KOPT-K1 (cell line): ENCODE data around the gene MYH3.

Experiments used
- H3K27ac ChIP-seq: fragments of 200-600 bp; sonication (generic); 2 replicates; pipeline ENCODE4 v1.5.1; 2016; ENCODE audit warnings: antibody characterized with exemption, mild to moderate bottlenecking, low read depth, low read length; ENCODE audit not compliant: poor library complexity, severe bottlenecking
- H3K36me3 ChIP-seq: fragments of 200-600 bp; sonication (generic); 2 replicates; pipeline ENCODE4 v1.5.1; 2017; ENCODE audit warnings: antibody characterized with exemption, mild to moderate bottlenecking, low read length, moderate library complexity; ENCODE audit not compliant: insufficient read depth
- H3K9me3 ChIP-seq: fragments of 200-600 bp; sonication (generic); 2 replicates; pipeline ENCODE4 v1.5.1; 2017; ENCODE audit warnings: antibody characterized with exemption, low read length, mild to moderate bottlenecking; ENCODE audit not compliant: insufficient read depth, poor library complexity, severe bottlenecking

Gene MYH3

DNA sequence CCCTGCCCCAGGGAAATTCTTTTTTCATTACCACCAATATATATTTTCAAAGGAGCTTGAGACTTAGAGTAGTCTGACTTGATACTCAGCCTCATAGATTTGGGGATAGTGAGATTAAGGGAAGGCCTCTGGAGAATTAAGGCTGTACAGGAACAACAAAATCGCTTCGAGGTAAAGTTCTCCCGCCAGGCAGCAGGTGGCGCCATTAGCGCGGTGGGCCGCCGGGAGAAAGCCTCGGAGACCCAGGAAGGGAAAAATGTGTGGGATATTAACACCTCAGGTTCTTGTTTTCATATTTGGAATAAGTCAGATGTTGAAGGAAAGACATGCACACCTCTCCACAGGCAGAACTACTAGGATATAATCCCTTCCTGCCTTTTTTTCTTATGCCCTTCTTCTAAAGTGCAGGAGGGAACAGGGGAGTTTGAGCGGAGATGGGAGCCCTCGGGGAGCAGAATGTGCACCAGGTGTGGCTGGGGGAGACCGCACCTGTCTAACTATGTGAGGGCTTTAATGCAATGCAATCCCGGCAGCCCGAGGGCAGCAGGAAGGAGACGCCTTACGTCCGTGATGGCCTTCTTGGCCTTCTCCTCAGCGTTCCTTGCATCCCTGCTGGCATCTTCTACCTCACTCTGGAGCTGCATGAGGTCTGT is 25.9 kb downstream of the MYH3 start:
- H3K27ac ChIP-seq: no peak overlapping the region

DNA sequence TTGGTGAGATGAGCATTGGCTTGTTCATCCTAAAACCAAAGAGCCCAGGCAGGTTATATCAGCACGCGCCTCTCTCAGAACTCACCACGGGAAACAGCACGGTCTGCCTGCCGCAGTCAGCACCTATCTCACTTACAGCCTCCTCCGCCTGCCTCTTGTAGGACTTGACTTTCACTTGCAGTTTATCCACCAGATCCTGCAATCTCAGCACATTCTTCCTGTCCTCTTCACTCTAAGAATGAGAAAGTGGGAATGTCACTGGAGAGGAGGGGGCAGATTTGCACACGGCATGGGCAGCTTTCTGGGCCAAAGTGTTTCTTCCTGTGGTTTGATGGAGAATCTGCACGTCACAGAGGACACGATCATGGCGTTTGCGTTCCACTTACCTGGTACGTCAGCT is 27.4 kb downstream of the MYH3 start:
- H3K36me3 ChIP-seq: peaks cover 7% of the 10 kb centered on the region; the same call in 1 of the 2 replicates
- H3K27ac ChIP-seq: no peak overlapping the region
- H3K9me3 ChIP-seq: no peaks in the 10 kb centered on the region

More for the DNA sequence above, 25.9 kb downstream of the MYH3 start:
- Histone ChIP-seq H3K36me3 (peaks cover 7% of the 10 kb centered on the region; the same call in 1 of the 2 replicates), H3K9me3 (no peaks in the 10 kb centered on the region)

DNA sequence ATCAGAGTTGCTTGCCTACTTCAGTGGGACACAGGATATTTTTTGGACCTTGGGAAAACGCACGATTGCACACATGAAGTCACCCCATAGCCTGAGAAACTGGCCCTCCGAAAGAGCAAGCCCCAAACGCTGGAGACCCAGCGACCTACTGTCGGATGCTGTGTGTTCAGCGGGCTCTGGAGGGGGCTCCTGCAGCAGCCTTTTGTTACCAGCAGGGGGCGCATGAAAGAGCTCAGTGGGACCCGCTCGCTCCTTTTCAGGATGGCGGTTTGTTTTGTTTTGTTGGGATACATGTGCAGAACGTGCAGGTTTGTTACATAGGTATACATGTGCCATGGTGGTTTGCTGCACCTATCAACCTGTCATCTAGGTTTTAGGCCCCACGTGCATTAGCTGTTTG is 28.4 kb downstream of the MYH3 start:
- peaks cover 7% of the 10 kb centered on the region; the same call in 1 of the 2 replicates for H3K36me3 ChIP-seq
- no peak overlapping the region for H3K27ac ChIP-seq
- H3K9me3 ChIP-seq: no peaks in the 10 kb centered on the region

DNA sequence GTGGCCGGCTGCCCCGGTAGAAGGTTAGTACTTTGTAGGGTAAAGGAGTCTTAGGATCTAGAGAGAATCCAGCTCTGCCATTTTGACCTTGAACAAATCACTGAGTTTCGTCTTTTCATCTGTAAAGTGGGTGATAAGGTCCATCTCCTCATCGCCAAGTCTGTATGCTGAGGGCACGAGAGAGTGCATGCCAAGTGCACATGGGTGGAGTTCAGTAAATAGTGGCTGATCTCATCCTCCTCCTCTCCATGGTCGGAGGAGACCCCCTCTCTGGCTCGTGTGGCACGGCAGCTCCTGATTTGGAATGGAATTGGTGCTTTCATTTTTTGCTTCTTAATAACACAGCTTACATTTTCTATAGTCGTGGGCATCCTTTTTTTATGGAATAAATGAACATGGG is 30.7 kb downstream of the MYH3 start:
- no peak overlapping the region for H3K27ac ChIP-seq
- no peaks in the 10 kb centered on the region for H3K9me3 ChIP-seq

DNA sequence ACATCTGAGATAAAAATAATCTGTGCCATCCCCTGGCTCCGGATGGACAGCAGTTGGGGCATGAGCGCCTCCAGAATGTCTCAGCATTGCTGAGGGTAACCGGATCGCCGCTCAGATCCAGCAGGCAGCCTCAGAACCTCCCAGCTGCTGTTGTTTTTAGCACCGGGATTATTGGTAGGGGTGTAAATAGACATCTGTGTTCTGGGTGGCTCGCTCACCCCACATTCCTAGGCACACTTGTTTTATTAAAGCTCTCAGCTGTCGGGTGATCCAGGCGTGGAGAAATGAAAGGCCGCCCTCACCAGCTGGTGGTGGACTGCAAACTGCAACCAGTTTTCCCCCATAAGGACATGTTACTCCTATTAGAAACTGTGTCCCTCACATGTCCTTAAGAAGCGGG is 32.1 kb downstream of the MYH3 start:
- H3K27ac ChIP-seq: no peak overlapping the region
- H3K9me3 ChIP-seq: no peaks in the 10 kb centered on the region
- H3K36me3 ChIP-seq: peaks cover 7% of the 10 kb centered on the region; the same call in 1 of the 2 replicates

More for the DNA sequence above, 30.7 kb downstream of the MYH3 start:
- peaks cover 7% of the 10 kb centered on the region; the same call in 1 of the 2 replicates for H3K36me3 ChIP-seq

DNA sequence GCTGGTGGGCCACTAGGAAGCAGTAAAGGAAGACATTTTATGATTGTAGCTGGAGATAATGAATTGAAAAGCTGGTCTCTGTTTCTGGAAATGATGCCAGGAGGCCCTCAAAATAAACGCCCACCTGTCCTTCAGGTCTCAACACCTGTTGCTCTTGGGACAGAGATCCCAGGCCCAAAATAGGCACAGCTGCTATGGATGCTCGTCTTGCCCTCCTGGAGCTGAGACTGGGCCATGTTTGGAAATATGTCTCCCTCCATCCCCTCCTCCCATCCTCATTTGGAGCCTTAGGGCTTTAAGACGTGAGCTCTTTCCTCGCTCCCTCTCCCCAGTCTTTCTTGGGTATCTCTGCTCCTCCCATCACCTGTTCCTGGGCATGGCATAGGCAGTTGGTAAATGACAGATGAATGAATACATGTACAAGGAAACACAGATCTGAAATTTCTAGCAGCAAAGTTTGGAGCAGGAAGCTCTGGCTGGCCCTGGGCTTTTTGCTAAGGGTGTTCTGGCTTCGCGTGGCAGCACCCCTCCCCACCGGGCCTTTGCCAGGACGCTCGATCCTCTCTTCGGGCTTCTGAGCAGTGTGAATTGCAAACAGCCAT is 33.3 kb downstream of the MYH3 start:
- H3K36me3 ChIP-seq: no peaks in the 10 kb centered on the region
- H3K27ac ChIP-seq: no peak overlapping the region
- no peaks in the 10 kb centered on the region for H3K9me3 ChIP-seq

DNA sequence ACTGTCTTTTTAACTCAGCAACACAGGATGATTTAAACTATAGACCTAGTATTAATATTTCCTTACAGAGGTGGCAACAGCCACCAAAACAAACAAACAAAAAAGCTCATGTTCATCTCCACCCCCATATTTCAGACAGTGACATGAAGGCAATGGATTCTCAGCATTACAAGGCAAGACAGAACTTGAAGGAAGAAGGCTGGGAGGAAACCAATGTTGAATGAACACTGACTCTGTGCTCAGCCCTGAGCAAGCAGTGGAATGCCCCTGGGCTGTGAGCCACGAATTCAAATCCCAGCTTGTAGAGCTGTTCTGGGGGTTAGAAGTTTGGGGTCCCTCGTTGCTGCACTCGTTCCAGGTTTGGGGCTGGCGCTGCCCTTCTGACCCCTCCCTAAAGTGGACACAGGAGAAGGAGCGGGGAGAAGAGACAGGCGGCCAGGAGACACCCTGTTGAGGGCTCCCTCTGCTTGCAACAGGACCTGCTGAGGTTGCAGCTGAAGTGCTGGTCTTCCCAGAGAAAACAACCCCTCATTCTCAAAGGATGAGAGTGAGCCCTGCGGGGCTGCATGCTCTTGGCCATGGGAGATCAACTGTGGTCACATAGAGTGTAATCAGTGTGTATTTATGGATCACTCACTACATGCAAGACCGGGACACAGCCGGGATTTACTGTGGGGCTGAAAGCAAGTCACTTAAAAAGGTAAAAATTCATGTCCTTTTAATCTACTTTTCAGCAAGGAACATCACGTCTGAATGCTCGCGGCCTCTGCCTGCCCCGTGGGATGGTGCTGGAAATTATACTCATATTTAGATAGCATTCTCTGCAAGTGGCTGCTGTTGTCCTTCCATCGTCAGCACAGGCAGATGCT is 34.3 kb downstream of the MYH3 start:
- Histone ChIP-seq H3K36me3 (no peaks in the 10 kb centered on the region), H3K9me3 (no peaks in the 10 kb centered on the region), H3K27ac (no peak overlapping the region)

DNA sequence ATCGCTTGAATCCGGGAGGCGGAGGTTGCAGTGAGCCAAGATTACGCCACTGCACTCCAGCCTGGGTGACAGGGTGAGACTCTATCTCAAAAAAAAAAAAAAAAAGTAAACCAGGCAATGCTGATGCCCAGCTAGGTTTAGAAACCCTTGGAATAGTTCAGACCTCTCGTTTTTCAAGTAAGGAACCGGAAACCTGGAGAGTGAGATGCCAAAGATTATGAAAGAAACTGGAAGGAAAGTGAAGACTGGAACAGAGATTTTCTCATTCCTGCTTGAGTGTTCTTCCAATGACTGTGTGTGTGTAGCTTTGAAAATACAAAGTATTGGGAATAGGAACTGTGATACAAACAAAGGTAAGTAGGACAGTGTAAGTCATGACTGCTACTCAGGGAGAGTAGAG is 35.7 kb downstream of the MYH3 start:
- H3K27ac ChIP-seq: no peak overlapping the region
- no peaks in the 10 kb centered on the region for H3K9me3 ChIP-seq
- no peaks in the 10 kb centered on the region for H3K36me3 ChIP-seq

DNA sequence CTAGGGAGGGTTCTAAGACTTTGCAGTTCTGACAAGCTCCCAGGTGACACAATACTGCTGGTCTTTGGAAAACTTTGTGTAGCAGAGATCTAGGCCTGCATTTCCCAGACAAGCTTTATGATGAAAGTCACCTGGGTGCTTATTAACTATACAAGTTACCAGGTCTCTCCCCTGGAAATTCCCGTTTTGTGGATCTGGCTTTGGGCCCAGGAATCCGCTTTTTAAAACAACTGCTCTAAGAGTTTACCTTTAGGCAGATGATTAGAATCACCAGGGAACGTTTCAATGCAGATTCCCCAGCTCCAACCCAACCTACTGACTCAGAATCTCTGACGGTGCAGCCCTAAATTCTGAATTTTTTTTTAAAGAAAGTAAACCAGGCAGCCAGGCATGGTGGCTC is 36.3 kb downstream of the MYH3 start:
- H3K9me3 ChIP-seq: no peaks in the 10 kb centered on the region
- no peaks in the 10 kb centered on the region for H3K36me3 ChIP-seq
- H3K27ac ChIP-seq: no peak overlapping the region

DNA sequence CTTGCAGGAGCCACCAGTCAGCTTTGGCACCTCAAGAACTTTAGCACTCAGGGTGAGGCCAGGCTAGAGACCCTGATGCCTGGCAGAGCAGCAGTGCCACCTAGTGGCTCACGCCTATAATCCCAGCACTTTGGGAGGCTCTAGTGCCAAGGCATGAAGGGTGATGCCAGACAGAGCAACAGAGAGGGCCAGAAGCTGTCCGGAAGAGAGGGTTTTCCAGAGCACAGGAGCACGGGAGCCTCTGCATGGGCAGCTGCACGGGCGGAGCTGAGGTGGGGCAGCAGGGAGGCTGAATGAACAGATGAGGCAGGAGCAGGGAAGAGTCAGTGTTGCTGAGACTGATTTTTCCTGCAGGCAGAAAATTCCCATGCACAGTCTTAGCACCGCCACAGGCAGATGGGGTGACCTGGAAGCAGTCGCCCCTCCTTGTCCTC is 38.9 kb downstream of the MYH3 start:
- Histone ChIP-seq H3K36me3 (no peaks in the 10 kb centered on the region), H3K27ac (no peak overlapping the region), H3K9me3 (no peaks in the 10 kb centered on the region)

DNA sequence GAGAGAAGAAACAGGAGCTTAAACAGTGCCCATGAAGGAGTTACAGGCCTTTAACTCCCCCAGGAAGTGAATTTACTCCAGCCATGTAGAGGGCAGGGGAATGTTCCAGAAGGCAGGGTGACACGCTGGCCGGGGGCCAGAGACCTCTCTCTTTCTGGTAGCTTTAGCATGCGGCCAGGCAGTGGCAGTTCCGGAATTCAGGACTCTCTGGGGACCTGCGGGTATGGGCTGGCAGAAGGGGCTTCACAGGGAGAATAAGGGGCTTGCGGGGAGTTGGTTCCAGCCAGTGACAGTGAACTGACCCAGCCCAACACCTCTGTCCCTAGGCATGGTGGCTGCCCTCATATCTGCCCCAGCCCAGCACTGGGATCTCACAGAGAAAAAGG is 40.0 kb downstream of the MYH3 start:
- Histone ChIP-seq H3K9me3 (no peaks in the 10 kb centered on the region), H3K27ac (no peak overlapping the region)

DNA sequence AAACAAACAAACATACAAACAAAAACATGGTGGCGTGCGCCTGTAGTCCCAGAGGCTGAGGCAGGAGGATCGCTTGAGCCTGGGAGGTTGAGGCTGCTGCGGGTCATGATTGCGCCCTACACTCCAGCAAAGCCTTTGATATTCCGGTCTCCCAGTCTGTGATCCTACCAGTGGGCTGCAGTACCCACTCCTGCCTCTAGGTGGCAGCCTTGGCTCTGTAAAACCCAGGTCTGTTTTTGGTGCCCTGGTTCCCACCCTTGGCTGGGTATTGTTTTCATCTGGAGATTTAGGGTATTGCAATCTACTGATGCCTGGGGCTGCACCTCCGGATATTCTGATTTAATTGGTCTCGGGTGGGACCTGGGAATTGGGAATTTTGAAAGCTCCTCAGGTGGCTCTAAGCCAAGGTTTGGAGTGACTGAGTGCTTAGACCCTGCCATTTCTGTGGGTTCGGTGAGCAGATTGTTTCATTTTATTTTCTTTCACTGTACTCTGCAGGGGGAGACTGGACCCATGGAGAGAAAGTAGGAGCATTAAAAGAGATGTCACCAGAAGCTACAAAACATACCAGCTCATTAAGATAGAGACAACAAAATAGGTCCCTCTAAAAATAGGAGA is 40.5 kb downstream of the MYH3 start:
- H3K36me3 ChIP-seq: no peaks in the 10 kb centered on the region
- H3K27ac ChIP-seq: no peak overlapping the region
- no peaks in the 10 kb centered on the region for H3K9me3 ChIP-seq

More for the DNA sequence above, 40.0 kb downstream of the MYH3 start:
- no peaks in the 10 kb centered on the region for H3K36me3 ChIP-seq

DNA sequence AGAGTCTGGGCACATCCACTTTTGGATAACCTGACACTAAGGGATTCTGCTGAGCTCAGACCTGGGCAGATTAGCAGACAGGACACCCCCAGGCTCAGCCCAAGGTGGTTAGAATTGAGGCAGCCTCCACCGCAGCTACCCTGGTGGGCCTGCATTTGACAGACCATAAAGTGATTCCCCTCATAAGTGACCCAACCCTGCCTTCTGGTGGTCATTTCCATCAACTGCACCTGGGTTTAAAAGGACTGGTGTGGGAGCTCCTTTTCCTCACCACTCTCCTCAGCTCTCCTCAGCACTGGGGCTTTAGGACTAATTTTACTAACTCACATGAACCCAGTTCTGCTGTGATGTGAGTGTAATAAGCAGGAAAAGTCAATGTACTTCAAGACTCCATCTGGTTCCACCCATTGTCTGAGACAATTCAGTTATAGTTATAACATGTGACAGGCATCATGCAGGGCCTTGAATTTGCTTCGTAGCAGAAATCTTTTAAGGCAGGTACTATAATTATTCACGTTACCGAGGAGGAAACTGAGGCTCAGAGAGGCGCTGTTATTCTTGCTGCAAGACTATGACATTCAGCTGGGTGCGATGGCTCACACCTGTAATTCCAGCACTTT is 42.5 kb downstream of the MYH3 start:
- Histone ChIP-seq H3K27ac (no peak overlapping the region), H3K9me3 (no peaks in the 10 kb centered on the region), H3K36me3 (no peaks in the 10 kb centered on the region)

DNA sequence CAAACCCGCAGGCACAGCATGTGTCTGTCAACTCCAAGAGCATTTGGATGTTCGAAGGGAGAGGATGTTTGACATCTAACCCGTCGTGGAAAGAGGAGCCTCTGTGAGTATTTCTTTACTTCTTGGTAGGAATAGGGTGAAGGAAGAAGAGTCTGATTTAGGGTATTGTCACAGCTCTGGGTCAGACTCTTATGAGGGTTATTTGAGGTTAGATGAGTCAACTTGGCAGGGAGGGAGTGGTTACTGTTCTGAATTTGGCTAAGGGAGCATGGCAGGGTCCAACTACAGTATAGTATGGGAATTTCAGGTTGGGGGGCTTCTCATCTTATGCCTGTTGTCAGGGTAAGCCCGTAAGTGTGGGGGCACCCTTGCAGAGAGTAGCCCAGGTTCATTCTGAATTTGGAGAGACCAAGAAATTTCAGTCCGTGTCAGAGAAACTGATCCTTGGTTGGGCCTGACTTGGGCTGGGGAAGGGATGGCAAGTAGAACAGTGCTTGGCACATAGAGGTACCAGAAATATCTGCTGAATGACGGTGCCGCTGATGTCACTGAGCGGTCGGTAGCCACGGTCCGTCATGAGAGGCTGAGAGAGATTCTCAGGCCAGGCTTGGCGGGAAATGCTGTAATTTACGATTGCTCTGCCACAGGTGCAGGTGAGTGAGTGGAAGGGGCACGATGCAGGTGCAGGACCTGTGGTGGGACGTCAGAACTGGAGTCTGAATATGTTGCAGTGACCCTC is 43.2 kb downstream of the MYH3 start:
- no peak overlapping the region for H3K27ac ChIP-seq
- H3K9me3 ChIP-seq: no peaks in the 10 kb centered on the region
- H3K36me3 ChIP-seq: no peaks in the 10 kb centered on the region
